Omental fat pad (tissue), 4 donors: ENCODE results near the gene MAPK14. TPM values are rescaled to one million over a fixed set of nuclear protein-coding genes. Genes with fewer than 3 reads are reported as not detected.
"Not testable (repeated sequence)": the region's sequence is repeated elsewhere in the genome, so short reads cannot be mapped to it uniquely, and the experiment has no call there.

Source experiments
- ATAC-seq: fragments of 150-250 bp; one replicate; pipeline ENCODE4 v1.9.1; 2016; ENCODE audit warnings: mild to moderate bottlenecking, moderate library complexity; ENCODE audit not compliant: low FRiP score
- DNase-seq: peaks from one replicate; pipeline ENCODE4 v3.0.0-alpha.2; 2019; ENCODE audit warnings: low spot score
- CTCF ChIP-seq, 3 donors: fragments of 450-650 bp; IDR thresholded peaks; one replicate each; pipeline ENCODE4 v1.5.1; 2016 to 2017; ENCODE audit warnings: antibody characterized with exemption in 3 of 3, mild to moderate bottlenecking in 3 of 3, moderate library complexity in 2 of 3
- total RNA-seq, 4 donors: library from RNA; depleted of rRNA; stranded (reverse); fragments of >200 nt; gene quantifications; one replicate each; pipeline ENCODE4 v1.1.0, GENCODE V29; 2016

The MAPK14 gene
- 100 to 1,000 TPM in 3 of 4 donors, 10 to 100 TPM in 1; 91.9 to 133 (median 117) TPM for total RNA-seq

- ATAC-seq (peak; percentile 80), DNase-seq (peak; percentile 97)
- TF ChIP-seq CTCF (IDR thresholded peaks at IDR 0.05) = peak in 2 of 3 donors; percentile 30 to 65
Measured at GRCh38 chr6:36027501-36028087, at the start of gene MAPK14. TSS of gene MAPK14 (plus strand) at chr6:36027808. CDS start at chr6:36028158, 350 bp downstream.

GRCh38 chr6:35980126-35980525, 47.5 kb upstream of the MAPK14 start:
- ATAC-seq, DNase-seq: not testable (repeated sequence)

- ATAC-seq (no peak), DNase-seq (no peak)
- TF ChIP-seq CTCF (IDR thresholded peaks at IDR 0.05) = no peak
Measured at GRCh38 chr6:35980991-35981645, 46.5 kb upstream of the MAPK14 start.

GRCh38 chr6:35984701-35985100, 42.9 kb upstream of the MAPK14 start:
- DNase-seq (no peak), ATAC-seq (no peak)
- TF ChIP-seq CTCF (IDR thresholded peaks at IDR 0.05) = no peak

GRCh38 chr6:35988047-35988446, 39.6 kb upstream of the MAPK14 start:
- ATAC-seq, DNase-seq: not testable (repeated sequence)

GRCh38 chr6:35993150-35993549, 34.5 kb upstream of the MAPK14 start:
- no peak for ATAC-seq
- DNase-seq = no peak

GRCh38 chr6:36000451-36000850, 27.2 kb upstream of the MAPK14 start:
- TF ChIP-seq CTCF (IDR thresholded peaks at IDR 0.05) = no peak
- DNase-seq = no peak
- no peak for ATAC-seq

More at GRCh38 chr6:35993150-35993549, 34.5 kb upstream of the MAPK14 start:
- no peak for TF ChIP-seq CTCF (IDR thresholded peaks at IDR 0.05)

- TF ChIP-seq CTCF (IDR thresholded peaks at IDR 0.05) = no peak
Measured at GRCh38 chr6:36015666-36016065, 11.9 kb upstream of the MAPK14 start.

More at GRCh38 chr6:36015666-36016065, 11.9 kb upstream of the MAPK14 start:
- ATAC-seq = no peak
- no peak for DNase-seq
